COLO668 (cell line): ENCODE measurements around the gene ADAMTSL2.
A peak's percentile ranks its signal among the peaks of the same experiment; 100 is the strongest.

Experiments
- DNase-seq: peaks from one replicate; lab custom pipeline; 2025; ENCODE audit not compliant: unreplicated experiment; lab: John Stamatoyannopoulos, UW

Gene ADAMTSL2

DNA sequence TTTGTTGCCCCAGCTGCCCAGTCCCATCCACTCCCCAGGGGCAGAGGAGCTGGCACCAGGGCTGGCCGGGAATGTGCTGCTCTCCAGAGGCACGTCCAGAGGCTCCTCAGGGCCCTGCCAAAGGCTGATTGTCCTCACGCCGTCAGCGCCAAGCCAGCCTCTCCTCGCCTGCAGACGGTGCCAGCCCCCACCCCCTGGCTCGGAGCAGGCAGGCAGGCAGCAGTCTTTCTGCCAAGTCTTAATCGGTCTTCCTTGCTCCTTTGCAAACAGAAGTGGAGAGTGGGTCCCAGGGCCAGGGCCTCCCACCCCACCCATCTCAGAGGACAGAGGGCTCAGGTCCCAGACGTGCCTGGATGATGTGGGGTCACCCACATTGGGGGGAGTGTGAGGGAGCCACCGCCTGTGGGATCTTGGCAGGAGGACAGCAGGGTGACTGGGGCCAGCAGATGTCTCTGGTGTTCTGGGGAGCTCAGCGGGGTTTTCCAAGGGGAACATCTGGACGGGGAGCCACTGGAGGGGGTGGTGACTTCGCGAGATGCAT is 38.4 kb downstream of the ADAMTSL2 start:
- DNase-seq = no peak

DNA sequence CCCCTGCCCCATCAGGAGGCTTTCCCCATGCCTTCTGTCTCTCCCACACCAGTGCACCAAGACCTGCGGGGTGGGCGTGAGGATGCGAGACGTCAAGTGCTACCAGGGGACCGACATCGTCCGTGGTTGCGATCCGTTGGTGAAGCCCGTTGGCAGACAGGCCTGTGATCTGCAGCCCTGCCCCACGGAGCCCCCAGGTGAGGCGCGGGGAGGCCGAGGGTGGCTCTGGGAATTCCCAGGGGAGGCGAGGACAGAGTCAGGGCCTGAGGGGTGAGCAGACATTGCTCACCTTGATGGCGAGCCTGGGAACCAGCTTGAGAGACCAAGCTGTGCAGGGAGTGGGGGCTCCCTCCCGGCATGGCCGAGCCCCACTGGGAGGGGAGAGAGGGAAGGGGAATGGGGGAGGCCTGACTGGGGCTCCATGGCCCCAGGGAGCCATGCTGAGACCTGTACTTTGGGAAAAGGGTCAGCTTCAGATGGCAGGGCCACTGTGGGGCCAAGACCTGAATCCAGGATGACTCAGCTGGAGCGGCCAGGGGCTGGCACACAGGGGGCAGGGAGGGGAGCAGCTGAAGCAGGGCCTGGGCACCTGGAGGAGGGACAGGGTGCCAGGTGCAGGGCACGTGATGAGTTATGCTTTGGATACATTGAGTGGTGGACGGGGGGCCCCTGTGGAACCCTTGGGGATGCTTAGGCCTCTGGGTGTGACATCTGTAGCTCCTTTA is 39.4 kb downstream of the ADAMTSL2 start:
- peak; percentile 31 for DNase-seq

DNA sequence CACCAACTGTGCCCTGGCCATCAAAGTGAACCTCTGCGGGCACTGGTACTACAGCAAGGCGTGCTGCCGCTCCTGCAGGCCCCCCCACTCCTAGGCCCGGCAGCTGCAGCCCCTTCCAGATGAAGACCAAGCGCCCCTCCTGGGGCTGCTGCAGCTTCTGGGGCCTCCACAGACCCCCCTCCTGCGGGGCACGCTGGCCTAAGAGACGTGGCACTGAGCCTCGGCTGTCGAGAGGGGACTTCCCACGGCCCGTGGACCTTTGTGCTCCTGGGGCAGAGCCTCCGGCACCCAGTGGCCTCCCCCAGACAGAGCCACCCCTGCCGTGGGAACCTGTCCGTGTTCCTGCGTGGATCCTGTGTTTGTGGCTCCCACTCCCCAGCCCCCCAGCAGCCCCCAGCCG is 40.3 kb downstream of the ADAMTSL2 start:
- DNase-seq = no peak

DNA sequence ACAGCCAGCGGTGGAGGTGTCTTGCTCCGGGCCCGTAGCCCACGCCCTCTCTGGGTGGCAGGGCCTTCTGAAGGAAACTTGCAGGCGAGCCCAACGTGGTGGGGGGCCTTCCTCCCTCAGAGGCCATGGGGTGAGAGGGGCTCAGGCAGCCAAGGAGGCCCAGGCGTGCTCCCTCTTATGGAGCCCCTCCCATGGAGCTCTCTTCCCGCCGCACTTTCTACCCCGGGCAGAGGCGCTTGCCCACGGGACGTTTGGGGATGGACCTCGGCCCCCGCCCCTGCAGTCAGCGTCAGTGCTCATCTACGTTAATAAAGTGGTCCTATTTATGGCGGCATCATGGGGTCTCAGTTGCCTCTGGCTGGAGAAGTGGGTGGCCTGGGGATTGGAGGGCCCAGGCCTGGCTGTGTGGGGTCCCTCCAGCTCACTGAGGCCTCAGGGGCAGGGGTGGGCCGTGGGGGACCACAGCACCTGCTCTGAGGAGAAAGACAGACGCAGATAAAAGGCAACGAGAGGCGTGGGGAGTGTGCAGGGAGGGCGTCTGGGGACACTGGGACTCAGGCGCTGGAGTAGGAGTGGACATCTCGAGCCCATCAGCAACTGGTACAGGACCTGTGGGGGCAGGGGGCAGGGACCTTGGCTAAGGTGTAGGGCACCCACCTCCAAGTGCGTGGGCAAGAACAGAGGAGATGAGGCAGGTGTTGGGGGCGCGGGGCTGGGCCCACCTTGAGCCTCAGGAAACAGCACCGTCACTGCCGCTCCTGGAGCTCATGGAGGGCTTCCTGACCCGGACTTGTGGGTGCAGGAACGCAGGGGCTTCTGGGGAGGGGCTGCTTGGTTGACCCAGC is 40.9 kb downstream of the ADAMTSL2 start:
- no peak for DNase-seq

DNA sequence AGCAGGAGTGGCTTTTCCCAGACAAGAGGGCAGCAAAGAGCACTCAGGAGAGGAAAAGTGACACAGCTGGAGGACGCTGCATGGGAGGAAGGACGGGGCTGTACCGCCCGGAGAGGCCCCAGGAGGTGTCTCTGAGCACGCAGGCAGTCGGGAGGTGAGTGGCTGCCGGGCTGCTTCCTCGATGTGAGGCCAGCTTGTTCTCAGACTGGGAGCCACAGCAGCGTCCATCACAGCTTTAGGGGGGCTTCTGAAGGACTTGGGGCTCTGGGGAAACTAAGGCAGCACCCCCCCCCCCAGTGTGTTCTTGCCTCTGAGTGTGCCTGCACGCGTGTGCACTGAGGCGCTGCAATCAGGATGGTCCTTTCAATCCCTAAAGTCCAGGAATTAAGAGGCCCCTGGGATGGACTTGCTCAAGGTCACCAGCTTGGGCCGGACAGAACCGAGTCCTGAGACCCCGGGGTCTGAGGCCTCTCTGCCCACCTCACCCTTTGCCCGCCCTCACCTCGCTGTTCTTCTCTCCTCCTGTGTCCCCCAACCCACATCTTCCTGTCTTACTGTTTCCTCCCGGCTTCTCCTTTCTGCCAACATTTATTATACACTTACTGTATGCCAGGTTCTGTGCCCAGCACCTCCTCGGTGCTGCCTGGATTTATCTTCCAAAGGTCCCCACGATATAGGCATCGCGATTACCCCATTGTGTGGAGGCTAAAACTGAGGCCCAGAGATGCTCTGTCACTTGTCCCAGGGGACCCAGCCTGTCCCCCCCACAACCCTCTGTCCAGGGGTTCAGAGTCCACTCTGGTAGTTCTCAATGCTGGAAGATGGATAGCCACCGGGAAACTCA is 41.7 kb downstream of the ADAMTSL2 start:
- peak; percentile 40 for DNase-seq

DNA sequence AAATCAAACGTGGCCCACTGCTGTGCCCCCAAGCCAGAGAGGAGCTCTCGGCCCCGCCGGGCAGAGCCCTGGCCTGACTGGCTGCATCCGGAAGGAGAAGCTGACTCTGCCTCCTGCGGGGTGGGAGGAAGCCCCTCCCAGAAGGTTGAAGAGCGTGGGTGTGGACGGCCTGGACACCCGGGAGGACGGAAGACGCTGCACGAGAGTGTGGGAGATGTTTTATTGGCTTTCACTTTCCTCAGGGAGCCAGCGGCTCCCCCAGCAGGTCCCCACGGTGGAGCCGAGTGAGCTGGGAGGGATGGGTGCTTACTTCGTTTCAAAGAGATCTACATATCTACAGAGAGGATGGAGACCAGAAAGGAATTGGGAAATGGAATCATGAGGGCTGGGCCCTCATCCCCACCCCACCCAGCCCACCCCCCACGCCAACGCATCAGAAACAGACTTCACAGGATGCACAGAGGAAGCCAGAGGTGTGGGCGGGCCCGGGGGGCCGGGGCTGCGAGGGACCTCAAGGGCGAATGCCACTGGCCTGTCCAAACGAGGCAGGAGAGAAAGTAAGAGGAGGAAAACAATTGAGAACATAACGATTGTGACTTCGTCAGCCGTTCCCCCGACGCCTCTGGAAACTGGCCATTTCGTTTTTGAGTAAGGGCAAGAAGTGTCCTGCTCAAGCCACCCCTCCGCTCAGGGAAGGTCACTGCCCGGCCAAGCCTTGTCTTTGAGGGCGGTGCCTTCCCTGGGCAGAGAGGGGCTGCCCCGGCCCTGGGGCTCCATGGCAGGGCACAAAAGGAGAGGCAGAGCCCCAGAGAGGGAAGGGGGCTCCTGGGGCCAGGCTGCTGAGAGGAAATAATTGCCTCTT is 42.6 kb downstream of the ADAMTSL2 start:
- no peak for DNase-seq

DNA sequence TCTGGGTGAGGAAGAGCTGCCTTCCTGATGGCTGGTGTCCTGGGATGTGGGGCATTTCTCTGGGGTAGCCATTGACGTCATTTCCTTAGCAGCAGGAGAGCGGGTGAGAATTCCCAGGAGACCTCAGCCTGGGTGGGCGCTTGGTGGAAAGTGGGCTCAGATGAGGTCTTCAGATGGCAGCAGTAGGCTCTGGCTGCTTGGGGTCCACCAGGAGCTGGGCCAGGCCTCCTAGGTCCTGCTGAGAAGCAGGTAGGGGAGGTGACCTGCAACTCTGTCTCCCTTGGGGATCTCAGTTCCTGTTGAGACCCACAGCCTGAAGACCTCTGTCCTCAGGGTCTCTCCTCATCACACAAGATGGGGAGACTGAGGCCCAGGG is 43.2 kb downstream of the ADAMTSL2 start:
- no peak for DNase-seq

DNA sequence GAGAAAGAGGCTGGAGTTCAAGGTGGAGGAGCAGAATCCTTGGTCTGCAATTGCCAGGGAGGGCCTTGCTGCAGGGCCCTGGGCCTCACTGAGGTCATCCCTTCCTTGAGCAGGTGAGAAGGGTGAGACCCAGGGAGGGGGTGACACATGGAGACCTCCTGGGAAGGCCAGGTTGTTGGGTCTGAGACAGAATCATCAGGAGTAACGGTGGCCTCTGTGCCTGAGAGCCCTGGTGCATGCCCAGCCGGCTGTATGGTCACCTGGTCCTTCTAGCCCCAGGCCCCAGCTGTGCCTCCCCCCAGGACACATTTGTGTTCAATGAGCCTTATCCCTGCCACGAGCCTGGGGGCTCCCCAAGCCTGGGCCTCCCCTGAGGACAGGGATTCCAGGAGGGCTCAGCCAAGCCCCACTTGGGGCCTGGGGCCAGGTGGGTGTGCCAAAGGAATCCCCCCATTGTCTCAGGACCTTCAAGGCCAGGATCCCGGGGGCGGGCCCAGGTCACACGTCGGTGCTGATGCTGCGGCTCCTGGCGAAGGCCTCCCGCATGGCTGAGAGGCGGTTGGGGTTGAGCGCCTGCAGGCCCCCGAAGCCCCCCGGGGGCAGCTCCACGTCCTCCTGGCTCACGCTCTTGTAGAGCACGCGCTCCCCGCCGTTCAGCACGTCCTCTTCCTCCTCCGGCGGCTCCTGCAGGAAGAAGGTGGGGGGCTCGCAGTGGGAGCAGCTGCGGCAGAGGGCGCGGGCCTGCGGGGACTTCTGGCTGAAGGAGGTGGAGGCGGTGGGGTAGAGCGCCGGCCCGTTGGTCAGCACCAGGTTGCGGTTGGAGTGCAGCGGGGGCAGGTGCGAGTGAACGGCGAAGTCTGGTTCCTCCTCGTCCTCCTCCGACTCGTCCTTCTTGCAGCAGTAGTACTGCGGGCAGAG is 44.3 kb downstream of the ADAMTSL2 start:
- no peak for DNase-seq

DNA sequence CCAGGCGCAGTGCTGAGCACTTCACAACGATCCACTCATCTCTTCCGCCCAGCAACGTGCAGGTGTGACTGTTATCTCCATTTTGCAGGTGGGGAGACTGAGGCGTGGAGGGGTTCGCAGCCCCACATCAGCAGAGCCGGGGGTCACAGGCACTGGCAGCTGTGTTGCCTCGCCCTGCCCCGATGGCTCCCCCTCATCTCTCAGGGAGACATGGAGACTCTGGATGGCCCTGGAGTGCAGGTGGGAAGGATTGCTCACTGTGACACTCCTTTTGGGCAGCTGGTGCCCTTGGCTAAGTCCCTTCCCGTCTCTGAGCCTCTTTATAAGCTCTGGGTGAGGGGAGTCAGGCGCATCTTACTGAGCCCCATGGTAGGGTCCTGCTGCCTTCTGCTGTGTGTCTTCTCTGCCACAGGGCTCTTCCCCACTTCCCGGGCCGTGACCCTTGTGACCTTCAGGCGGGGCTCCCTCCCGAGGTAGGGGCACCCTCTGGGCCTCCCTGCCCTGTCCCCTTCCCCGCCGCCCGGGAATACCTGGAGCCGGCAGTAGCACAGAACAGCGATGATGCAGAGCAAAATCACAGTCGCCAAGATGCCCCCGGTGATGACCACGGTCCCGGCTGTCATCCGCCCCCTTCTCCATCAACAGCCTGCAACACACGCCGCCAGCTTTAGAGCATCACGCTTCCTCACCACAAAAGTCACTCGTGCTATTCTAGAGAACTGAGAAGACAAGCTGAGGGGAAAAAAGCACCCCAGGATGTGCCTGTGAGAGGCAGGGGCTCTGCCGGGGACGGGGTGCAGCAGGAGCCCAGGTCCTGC is 45.3 kb downstream of the ADAMTSL2 start:
- DNase-seq = no peak

DNA sequence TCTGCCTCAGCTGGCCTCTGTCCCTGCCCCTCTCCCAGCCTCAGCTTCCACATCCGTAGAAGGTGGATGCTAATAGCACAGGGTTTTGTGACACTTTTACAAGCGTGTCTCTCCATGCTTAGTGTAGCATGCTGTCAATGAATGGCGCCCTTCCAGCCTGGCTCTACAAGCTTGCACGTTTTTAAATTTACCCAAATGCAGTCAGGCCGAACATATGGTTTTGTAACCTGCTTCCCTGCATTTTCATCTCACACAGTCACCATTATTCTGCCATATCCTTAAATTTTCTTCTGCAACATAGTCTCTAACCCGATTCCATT is 45.9 kb downstream of the ADAMTSL2 start:
- no peak for DNase-seq

DNA sequence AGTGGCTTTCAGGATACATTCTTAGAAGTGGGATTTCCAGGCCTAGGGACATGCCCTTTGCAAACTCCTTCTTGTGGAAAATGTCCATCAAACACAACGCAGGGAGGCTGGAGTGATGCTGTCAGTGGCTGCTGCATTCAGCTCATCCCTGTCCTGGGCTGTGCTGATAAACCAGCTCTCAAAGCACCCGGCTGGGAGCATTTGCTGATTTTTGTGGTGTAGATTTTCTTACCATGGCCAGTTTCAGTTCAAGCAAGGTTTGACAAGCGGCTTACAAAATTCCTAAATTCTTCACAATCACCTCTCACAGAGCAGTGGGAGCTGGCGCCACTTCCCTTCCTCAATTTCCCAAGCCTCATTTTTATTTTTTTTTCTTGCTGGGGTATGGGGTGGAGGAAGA is 46.5 kb downstream of the ADAMTSL2 start:
- no peak for DNase-seq

DNA sequence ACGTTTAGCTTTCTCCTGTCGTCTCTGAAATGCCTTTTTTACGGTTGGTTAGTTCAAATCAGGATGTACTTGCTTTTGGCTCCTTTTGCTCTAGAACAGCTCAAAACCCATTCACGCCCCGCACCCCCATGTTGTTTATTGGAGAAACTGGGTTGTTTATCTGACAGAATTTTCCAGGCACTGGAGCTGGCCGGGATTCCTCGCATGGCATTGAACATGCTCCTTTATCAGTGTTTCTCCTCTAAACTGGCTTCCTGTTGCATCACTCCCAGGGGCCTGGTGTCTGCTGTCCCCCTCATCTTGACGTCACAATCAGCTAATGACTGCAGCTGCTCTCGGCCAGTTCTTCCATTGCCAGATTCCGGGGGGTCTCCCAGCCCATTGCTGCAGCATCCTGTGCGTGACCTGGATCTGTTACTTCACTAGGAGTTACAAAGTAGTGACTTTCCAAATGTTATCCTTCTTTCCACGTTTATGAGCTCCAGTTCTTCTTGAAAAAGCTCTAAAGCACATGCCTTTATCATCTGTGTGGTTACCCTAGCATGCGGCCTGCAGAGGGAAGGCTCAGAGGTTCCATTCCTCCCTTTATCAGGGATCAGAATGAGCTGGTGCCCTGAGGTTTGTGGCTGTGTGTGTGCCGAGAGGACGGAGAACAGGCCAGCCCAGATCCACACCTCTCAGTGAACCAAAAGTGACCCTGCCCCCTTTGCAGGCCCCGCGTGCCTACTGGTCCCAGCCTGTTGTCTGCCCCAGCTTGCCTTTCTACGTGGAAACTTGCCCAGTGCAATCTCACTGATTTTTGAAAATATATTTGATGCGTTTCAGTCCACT is 47.2 kb downstream of the ADAMTSL2 start:
- DNase-seq = no peak

DNA sequence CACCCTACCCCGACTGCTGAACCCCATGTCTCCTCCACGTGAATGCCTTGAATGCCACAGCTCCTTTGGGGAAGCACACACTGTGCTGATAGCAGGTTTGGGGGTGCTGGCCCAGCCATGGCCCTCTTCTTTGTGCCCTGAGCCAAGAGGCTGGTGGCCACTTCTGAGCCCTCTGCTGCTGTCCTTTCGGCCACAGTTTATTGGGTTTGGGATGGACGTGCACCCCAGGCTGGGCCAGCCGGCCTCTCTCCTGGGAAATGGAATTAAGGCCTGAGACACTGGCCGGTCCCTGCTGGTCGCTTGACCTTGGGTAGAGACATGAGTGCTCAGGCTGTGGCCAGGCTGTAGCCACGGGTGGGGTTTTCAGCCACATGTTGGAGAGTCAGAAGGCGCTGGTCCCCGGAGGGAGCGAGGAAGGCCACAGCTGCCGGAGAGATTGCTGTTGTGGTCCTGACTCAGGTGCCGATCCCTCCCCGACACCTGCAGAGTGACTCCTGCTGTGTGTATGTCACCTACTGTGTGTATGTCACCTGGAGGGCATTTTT is 48.1 kb downstream of the ADAMTSL2 start:
- DNase-seq = no peak

DNA sequence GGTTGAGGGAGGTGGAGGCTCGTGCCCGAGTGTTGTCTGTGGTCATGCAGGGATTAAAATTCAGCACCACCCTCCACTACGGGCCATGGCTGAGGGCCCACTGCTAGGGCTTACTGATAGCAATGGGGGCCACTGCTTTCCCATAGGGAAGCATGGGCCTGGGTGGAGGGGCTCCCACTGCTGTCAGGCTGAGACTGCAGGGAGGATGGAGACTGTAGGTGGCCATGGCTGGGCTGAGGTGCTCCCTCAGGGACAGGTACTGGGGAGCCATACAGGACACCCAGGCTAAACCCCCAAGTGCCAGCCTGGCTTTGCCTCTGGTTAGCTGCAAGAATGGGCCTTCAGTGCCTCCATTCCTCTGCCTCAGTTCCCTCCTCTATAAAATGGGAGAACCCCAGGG is 48.6 kb downstream of the ADAMTSL2 start:
- no peak for DNase-seq

DNA sequence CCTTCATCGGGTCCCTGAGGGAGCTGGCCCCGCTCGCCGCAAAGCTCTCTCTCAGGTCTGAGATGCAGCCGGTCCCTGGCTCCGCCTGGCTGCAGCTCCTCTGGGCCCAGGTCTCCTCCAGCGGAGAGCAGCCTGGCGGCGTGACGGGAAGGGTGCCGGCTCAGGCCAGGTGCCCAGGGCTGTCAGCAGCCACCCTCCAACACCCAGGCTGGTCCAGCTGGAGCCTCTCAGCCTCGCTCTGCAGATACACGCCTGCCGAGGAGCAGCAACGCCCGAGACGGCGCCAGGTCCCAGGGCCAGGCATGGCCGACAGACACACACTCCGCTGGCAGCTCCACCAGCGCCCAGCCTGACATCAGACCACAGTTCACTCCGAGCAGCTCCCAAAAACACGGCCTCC is 49.1 kb downstream of the ADAMTSL2 start:
- peak; percentile 66 for DNase-seq

DNA sequence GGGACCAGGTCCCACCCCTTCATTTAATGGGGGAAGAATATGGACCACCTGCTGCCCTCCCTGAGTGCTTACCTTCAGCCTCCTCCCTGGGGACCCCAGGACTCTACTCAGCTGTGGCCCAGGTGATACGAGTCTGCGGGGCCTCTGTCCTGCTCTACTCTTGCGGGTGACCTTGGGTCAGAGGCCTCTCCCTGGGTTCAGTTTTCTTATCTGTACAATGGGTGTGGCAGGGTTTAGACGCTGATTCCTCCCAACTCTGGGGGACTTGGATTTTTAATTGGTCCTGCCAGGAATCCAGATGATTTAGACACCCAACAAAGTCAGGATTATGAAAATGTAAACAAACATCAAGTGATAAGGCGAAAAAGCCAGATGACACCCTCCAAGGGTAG is 49.7 kb downstream of the ADAMTSL2 start:
- DNase-seq = no peak
